Activated CD8-positive, alpha-beta memory T cell treated with anti-CD3 and anti-CD28 coated beads, Interleukin-2, amount 10 ng/mL, durations not matched to agents 7 days and 5 days (primary cell): ENCODE measurements around the gene FBXO31. TPM values are rescaled to one million over a fixed set of nuclear protein-coding genes. Genes with fewer than 3 reads are reported as not detected.

Experiments used
- ATAC-seq: fragments of 150-1000 bp; cut with Tn5 transposase; one replicate; pipeline ENCODE4 v1.10.0; 2021; ENCODE audit warnings: moderate library complexity
- CTCF ChIA-PET: fragments of 350-600 bp; sonication (Branson Sonifier 250); formaldehyde crosslinking; loops from one replicate; lab custom pipeline; 2021; ENCODE audit warnings: antibody characterized with exemption; lab: Charles Lee
- DNase-seq: peaks from one replicate; pipeline ENCODE4 v3.0.0-alpha.2; 2020
- H3K27ac Mint-ChIP-seq: one replicate; pipeline ENCODE4 v1.8.0; 2021; ENCODE audit warnings: mild to moderate bottlenecking, mixed read lengths
- H3K27me3 Mint-ChIP-seq: one replicate; pipeline ENCODE4 v1.8.0; 2021; ENCODE audit warnings: mixed read lengths
- H3K36me3 Mint-ChIP-seq: one replicate; pipeline ENCODE4 v1.8.0; 2021; ENCODE audit warnings: mild to moderate bottlenecking, mixed read lengths
- H3K4me1 Mint-ChIP-seq: one replicate; pipeline ENCODE4 v1.8.0; 2021; ENCODE audit warnings: mixed read lengths
- H3K4me3 Mint-ChIP-seq: one replicate; pipeline ENCODE4 v1.8.0; 2021; ENCODE audit warnings: mild to moderate bottlenecking, moderate library complexity, mixed read lengths
- H3K9me3 Mint-ChIP-seq: one replicate; pipeline ENCODE4 v1.8.0; 2022; ENCODE audit warnings: low read depth, mixed read lengths
- total RNA-seq, 2 experiments: library from RNA; stranded (reverse); gene quantifications; one replicate each; pipeline ENCODE4 v1.2.3, GENCODE V29; 2021

FBXO31 gene
- total RNA-seq, 2 experiments from 2014 or later = 38.8 TPM

DNA sequence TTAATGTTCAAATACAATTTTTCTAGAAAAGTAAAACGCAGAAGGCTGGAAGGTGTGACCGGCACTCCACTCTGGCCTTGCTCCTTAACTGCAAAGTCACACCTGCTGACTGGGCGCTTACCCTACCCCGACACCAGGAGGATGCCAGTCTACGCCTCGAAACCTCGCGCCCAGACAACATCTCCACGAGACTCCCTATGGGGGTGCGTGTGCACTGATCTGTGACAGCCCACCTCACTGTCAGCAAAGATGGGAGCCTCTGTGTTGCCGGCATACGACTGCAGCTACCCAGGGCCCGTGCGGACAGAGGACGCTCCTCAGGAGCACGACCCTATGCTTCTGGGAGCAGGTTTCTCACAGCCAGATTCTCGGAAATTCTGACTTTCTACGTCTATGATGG, 34.6 kb upstream of the FBXO31 start:
- no peak overlapping the region for H3K27ac Mint-ChIP-seq
- H3K36me3 Mint-ChIP-seq = no peaks in the 10 kb centered on the region
- H3K27me3 Mint-ChIP-seq = no peaks in the 10 kb centered on the region
- no peaks in the 10 kb centered on the region for H3K9me3 Mint-ChIP-seq
- CTCF ChIA-PET = interaction anchor here (2.0 kb wide), 1 partner anchor 218 kb away, joined by 21 read pairs; no protein-coding TSS in a partner anchor
- no peak for DNase-seq
- no peak for ATAC-seq
- H3K4me1 Mint-ChIP-seq = no peaks in the 10 kb centered on the region
- no peak overlapping the region for H3K4me3 Mint-ChIP-seq

DNA sequence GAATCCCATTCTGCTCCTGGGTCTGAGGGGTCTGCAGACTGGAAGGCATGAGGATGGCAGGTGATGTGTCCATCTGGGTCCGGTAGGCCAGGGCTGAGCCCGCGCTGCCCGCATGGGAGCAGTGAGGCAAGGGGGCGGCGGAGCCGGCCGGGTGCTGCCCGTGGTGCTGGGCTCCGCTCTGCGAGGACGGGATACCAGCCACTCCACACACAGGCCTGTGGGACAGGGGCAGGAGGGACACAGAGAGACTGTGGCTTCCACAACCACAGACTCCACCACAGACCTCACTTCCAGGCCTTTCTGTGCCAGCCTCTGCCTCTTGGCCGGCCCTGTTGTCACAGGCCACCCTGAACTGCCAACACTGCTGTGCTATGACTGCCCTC, 33.9 kb upstream of the FBXO31 start:
- Mint-ChIP-seq H3K27ac (no peak overlapping the region), H3K9me3 (no peaks in the 10 kb centered on the region), H3K36me3 (no peaks in the 10 kb centered on the region), H3K4me3 (no peak overlapping the region), H3K4me1 (no peaks in the 10 kb centered on the region), H3K27me3 (no peaks in the 10 kb centered on the region)
- ATAC-seq (no peak), DNase-seq (no peak)
- CTCF ChIA-PET = interaction anchor here (1.2 to 2.0 kb wide), 2 partner anchors 209 to 219 kb away, joined by 4 to 21 read pairs; no protein-coding TSS in a partner anchor

DNA sequence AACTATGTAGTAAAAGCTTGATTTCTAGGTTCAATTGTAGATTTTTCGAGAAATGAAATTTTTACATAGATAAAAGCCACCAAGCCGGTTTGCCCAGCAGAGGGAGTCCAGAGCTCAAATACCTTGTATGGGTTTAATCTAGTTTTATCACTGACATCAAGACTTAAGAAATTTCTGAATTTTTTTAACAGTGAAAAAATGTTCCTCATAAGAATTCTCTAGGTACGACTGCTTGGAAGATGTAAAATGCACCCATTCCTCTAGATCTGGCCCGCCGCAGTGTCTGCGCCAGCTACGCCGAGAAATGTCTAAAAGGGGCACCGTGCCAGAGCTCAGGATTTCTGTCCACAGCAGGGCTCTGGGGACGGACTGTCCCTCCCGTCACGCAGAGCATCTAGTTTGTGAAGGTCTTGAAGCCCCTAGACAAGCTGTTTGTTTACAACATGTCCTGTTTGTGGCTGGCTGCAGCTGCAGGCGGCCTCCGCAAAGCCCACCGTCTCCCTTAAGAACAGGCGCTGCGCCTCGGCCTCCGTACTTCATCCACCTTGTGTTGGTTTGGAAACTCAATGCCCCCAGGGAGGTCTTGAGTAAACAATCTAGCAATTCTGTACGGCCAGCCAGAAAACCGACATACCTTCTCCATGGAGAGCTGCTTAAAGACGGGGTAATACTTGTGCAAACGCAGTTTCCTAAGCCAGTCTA, 33.4 kb upstream of the FBXO31 start:
- no peaks in the 10 kb centered on the region for H3K9me3 Mint-ChIP-seq
- H3K27ac Mint-ChIP-seq = no peak overlapping the region
- H3K27me3 Mint-ChIP-seq = no peaks in the 10 kb centered on the region
- no peaks in the 10 kb centered on the region for H3K36me3 Mint-ChIP-seq
- no peaks in the 10 kb centered on the region for H3K4me1 Mint-ChIP-seq
- DNase-seq (no peak), ATAC-seq (no peak)
- H3K4me3 Mint-ChIP-seq = no peak overlapping the region
- CTCF ChIA-PET = interaction anchor here (0.8 to 2.0 kb wide), 6 partner anchors 18 to 352 kb away, joined by 3 to 21 read pairs (median 4); no protein-coding TSS in a partner anchor

GRCh38 chr16:87415441-87415840, 31.9 kb upstream of the FBXO31 start:
- no peaks in the 10 kb centered on the region for H3K9me3 Mint-ChIP-seq
- no peak for ATAC-seq
- CTCF ChIA-PET = no interaction called here
- no peaks in the 10 kb centered on the region for H3K27me3 Mint-ChIP-seq
- no peak overlapping the region for H3K4me3 Mint-ChIP-seq
- H3K27ac Mint-ChIP-seq = no peak overlapping the region
- DNase-seq = no peak
- no peaks in the 10 kb centered on the region for H3K36me3 Mint-ChIP-seq
- H3K4me1 Mint-ChIP-seq = no peaks in the 10 kb centered on the region

- Mint-ChIP-seq H3K27me3 (no peaks in the 10 kb centered on the region), H3K4me3 (no peak overlapping the region), H3K27ac (no peak overlapping the region), H3K9me3 (no peaks in the 10 kb centered on the region), H3K36me3 (no peaks in the 10 kb centered on the region), H3K4me1 (no peaks in the 10 kb centered on the region)
- CTCF ChIA-PET = no interaction called here
- ATAC-seq (no peak), DNase-seq (no peak)
These were observed 30.7 kb upstream of the FBXO31 start for GRCh38 chr16:87414251-87414680.

- Mint-ChIP-seq H3K36me3 (no peaks in the 10 kb centered on the region), H3K4me1 (no peaks in the 10 kb centered on the region), H3K27ac (no peak overlapping the region), H3K4me3 (no peak overlapping the region), H3K27me3 (no peaks in the 10 kb centered on the region), H3K9me3 (no peaks in the 10 kb centered on the region)
- ATAC-seq (no peak), DNase-seq (no peak)
- CTCF ChIA-PET = interaction anchor here (1.4 kb wide), 1 partner anchor 222 kb away, joined by 5 read pairs; no protein-coding TSS in a partner anchor
These were observed 29.4 kb upstream of the FBXO31 start for GRCh38 chr16:87412996-87413421.

DNA sequence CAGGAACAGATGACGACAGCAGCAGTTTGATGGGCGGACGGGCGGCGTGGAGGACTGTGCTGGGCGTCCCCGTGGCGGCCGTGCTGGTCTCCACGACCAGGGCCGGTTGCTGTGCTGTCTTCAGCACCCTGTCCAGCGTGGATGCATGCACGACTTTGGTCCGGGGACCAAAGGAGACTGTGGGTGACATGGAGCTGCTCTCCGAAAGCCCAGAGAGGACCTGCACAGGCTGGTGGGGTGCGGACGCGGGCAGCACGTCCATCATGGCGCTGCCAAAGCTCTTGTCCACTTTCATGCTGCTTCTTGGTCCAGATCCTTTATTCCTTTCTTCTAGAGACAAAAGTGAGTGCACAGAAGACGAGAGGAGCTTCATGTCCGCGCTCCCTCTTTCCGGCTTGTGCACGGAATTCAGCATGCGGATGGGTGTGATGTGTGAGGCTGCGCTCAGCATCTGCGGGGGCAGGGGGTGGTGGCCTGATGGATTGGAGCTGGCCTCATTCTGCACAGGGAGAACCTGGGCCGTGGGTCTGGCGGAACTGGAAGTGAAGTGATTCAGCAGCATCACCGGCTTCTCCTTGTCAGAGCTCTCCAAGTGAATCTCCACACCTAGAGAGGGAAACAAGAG, 28.9 kb upstream of the FBXO31 start:
- CTCF ChIA-PET = interaction anchor here (1.4 kb wide), 1 partner anchor 223 kb away, joined by 5 read pairs; no protein-coding TSS in a partner anchor
- Mint-ChIP-seq H3K27me3 (no peaks in the 10 kb centered on the region), H3K36me3 (no peaks in the 10 kb centered on the region), H3K4me1 (peaks cover under 1% of the 10 kb centered on the region), H3K4me3 (no peak overlapping the region), H3K27ac (no peak overlapping the region), H3K9me3 (no peaks in the 10 kb centered on the region)
- DNase-seq (no peak), ATAC-seq (no peak)

DNA sequence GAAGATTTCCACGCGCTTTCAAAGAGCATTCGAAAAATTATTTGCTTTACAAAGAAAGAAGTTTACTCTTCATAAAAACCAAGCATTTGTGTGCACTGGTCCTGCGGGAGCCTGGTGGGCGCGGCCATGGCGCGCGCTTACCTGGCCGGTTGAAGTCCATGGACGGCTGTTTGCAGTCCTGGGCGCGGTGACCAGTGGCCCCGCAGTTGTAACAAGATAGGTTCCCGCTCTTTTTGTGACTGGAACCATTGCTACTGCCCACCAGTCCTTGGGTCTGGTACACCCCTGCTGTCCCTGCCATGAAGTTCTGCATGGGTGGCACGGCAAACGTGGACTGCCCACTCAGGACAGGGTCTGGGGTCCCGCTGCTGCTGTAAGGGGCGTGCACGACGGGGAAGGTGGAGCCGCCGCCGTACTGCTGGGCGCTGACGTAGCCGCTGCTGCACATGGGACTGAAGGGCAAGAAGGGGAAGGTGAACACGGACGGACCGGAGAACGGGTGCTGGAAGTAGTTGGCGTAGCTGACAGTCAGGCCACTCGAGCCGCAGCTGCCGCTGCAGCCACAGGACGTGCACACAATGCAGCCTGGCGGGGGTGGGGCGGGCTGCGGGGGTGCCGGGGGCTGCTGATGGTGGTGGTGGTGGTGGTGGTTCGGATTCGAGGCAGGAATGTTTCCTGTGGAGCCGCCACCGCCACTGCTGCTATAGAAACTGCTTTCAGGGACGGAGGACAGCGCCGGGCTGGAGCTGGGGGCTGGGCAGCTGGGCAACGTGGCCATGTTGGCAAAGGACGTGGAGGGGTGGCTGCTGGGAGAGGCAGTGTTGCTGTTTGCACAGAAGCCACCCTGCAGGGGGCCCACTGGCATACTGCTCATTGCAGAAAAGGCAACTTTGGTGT, 28.0 kb upstream of the FBXO31 start:
- H3K27me3 Mint-ChIP-seq = no peaks in the 10 kb centered on the region
- H3K36me3 Mint-ChIP-seq = no peaks in the 10 kb centered on the region
- no peak for ATAC-seq
- no peak for DNase-seq
- no peaks in the 10 kb centered on the region for H3K9me3 Mint-ChIP-seq
- no peak overlapping the region for H3K27ac Mint-ChIP-seq
- CTCF ChIA-PET = interaction anchor here (1.4 kb wide), 1 partner anchor 224 kb away, joined by 5 read pairs; no protein-coding TSS in a partner anchor
- H3K4me1 Mint-ChIP-seq = peaks cover 3% of the 10 kb centered on the region
- no peak overlapping the region for H3K4me3 Mint-ChIP-seq

DNA sequence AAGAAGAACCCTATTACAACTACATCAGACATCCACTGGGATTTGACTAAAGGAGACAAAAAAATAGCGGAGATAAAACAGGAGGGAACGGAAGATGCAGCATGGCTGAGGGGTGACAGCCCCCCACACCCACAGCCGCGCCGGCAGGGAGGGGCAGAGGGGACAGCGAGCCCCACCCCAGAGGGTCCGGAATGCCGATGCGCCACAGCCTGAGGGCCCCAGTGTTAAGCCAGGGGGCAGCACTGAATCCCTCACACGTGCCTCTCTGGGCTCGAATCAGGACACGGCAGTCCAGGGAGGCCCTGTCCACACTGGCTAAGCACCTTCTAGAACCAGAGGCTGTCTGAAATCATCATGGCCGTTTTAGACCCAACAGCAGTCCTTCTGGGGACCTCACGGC, 27.4 kb upstream of the FBXO31 start:
- CTCF ChIA-PET = no interaction called here
- H3K9me3 Mint-ChIP-seq = no peaks in the 10 kb centered on the region

DNA sequence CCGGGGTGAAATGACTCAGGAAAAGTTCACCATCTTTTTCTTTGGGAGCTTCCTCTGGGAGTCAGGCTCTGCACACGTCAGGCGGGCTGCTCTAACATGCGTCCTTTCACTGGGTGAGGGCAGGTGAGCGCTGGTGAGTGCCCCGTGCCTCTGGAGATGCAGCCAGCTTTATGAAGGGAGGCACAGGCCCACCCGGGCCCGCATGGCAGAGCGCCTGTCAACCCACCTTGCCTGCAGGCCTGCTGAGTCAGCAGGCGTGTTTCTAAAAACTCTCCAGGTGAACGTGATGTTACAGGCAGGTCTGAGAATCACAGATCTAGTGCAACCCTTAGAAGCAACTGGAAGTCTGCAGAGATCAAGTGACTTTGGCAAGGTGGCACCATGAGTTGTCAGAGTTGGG, 27.0 kb upstream of the FBXO31 start:
- Mint-ChIP-seq H3K27ac (no peak overlapping the region), H3K9me3 (no peaks in the 10 kb centered on the region), H3K4me3 (no peak overlapping the region), H3K36me3 (no peaks in the 10 kb centered on the region), H3K27me3 (no peaks in the 10 kb centered on the region), H3K4me1 (peaks cover 3% of the 10 kb centered on the region)
- CTCF ChIA-PET = no interaction called here
- DNase-seq (no peak), ATAC-seq (no peak)

More for the DNA sequence above, 27.4 kb upstream of the FBXO31 start:
- peaks cover 3% of the 10 kb centered on the region for H3K4me1 Mint-ChIP-seq
- no peak overlapping the region for H3K27ac Mint-ChIP-seq
- no peak for ATAC-seq
- no peaks in the 10 kb centered on the region for H3K27me3 Mint-ChIP-seq
- no peak overlapping the region for H3K4me3 Mint-ChIP-seq
- DNase-seq = no peak
- no peaks in the 10 kb centered on the region for H3K36me3 Mint-ChIP-seq

DNA sequence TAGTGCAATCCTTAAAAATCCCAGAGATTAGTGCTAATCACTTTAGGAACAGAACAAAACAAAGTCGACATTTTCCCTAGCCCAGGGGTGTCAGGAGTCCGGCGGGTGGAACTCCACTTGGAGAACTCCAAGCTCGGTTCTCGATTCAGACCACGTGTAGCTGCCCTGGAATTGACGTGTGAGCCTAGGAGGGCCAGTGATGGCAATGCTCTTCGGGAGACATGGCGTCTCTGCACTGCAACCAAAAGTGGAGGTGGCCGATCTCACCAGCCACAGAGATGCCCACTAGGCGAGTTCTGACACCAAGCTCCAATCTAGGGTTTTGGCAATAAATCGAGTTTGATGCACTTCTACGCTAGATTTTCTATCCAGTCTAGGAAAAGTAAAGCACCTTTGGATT, 26.2 kb upstream of the FBXO31 start:
- Mint-ChIP-seq H3K27me3 (no peaks in the 10 kb centered on the region), H3K4me1 (peaks cover 3% of the 10 kb centered on the region), H3K27ac (no peak overlapping the region), H3K36me3 (peaks cover 1% of the 10 kb centered on the region), H3K4me3 (no peak overlapping the region), H3K9me3 (no peaks in the 10 kb centered on the region)
- no peak for DNase-seq
- CTCF ChIA-PET = no interaction called here
- ATAC-seq = no peak

- H3K27ac Mint-ChIP-seq = no peak overlapping the region
- peaks cover 1% of the 10 kb centered on the region for H3K36me3 Mint-ChIP-seq
- no peaks in the 10 kb centered on the region for H3K27me3 Mint-ChIP-seq
- no peak for DNase-seq
- no peaks in the 10 kb centered on the region for H3K9me3 Mint-ChIP-seq
- H3K4me1 Mint-ChIP-seq = peaks cover 3% of the 10 kb centered on the region
- CTCF ChIA-PET = no interaction called here
- ATAC-seq = no peak
- H3K4me3 Mint-ChIP-seq = no peak overlapping the region
These were observed 25.6 kb upstream of the FBXO31 start for GRCh38 chr16:87409153-87409552.

DNA sequence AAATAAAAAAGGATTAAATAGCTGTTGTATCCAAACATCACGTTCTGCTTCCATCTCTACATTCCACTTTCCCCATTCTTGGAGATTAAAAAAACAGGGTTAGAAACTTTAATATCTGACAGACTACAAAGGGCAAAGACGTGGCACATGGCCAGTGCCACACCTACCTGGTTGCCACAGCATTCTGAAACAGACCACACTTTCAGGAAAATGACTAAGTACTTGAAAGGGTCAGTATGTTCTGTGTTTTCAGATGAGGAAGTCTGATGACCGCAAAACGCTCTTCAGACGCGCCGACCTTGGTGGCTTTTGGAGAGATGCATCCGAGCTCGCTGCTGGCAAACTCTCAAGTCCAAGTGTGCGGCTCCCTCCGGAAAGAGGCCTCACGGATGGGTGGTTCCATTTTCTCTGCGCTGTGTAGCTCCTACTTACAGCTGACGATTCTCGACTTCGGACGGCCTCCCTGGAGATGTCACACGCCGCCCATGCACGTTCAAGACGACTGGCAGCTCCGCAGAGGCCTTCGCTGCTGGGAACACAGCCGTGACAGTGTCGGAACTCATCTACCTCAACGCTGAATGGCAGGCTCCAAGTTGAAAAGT, 24.0 kb upstream of the FBXO31 start:
- ATAC-seq (no peak), DNase-seq (no peak)
- H3K4me1 Mint-ChIP-seq = peaks cover 3% of the 10 kb centered on the region
- peaks cover 9% of the 10 kb centered on the region for H3K36me3 Mint-ChIP-seq
- CTCF ChIA-PET = interaction anchor here (0.9 to 1.4 kb wide), 2 partner anchors 13 to 229 kb away, joined by 3 to 5 read pairs; no protein-coding TSS in a partner anchor
- no peaks in the 10 kb centered on the region for H3K27me3 Mint-ChIP-seq
- no peak overlapping the region for H3K4me3 Mint-ChIP-seq
- no peak overlapping the region for H3K27ac Mint-ChIP-seq
- H3K9me3 Mint-ChIP-seq = no peaks in the 10 kb centered on the region
